ENCODE results near the gene FER1L5.

FER1L5 gene

DNA sequence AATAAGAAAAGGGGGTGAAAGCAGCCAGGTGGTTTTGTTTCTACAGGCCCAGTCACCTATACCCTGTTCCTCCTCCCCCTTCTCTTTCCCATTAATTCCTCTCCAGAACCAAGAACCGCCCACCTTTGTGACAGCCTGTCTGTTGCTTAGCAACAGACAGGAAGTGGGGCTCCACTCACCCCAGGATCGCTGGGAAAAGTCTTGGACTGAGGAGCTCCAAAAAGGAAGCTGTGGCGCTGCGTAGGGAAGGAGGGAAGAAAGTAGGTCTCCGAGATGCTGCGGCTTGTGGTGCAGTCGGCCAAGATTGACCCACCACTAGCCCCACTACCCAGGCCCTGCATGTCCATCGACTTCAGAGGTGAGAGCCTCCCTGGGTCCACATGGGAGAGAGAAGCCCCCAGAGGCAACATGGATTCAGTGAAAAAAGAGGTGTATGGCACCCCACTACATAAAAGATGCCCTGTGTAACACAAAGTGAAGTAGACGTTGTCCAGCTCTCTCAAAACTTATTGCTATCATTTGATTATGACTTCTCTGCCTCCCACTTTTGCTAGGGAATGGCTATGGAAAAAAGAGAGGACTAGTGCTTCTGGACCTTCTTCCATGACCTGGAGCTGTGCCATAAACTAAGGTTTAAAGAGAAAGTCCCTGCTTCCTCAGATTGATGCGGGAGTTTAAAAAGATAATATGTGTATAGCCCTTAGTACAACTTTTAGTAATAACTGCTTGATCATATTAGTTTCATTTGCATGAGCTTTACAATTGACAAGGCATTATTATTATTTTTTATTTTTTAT is at the start of gene FER1L5:
FER1L5 (plus strand) TSS at position 201 of the 797 bp plus-strand sequence; CDS start at position 274, 73 bp downstream.
- no peak for DNase-seq

DNA sequence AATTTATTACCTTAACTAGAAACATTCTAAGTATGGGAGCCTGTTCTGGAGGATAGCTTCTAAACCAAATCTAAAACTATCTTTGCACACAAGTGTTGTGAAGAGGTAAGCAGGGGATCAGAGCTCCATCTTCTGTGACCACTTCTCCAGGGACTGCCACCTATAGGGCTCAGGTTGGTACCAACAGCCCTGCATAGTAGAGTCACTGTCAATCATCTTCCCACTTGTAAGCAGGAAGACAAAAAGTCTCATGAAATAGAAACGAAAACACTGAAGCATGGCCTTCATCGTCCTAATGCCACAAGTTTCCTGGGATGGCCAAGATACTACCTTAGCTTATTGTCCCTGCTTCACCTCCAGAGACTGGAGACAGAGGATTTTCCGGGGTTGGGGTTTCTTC is 48.3 kb upstream of the FER1L5 start:
- DNase-seq, result no peak

DNA sequence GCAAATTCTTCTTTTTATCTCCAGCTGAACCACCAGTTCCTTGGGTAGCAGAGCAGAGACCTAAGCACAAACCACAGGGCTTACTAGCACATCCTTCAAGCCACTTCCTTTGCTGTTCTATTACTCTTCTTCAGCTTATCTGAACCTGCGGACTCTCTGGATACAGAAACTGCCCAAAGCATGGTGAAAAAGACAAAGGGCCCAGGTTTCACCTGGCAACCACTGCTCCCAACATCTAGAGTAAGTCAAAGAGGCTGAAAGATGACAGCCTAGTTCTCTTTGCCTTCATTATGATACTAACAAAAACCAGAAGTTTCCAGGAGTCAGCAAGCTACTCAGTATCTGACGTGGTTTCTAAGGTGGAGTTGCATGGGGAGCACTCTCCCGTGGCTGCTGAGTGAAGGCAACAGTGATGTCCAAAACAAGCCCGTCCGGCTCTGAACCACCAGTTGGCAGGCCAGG is 47.8 kb upstream of the FER1L5 start:
- no peak for DNase-seq

DNA sequence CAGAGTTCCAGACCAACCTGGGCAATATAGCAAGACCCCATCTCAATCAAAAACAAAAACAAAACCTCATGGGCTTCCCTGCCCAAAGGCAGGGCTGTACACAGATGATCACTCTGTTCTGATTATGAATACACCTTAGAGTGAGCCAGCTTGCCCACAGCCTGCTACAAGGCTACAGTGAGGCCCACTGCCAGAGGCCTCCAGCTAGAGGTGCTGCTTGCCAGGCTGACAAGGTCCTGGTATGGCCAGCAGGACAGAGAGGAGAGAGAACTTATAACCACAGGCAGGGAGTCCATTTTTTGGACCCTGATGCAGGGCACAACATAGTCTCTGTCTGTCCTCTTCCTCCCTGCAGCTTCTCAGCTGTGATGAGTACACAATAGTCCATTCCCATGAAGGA is 46.0 kb upstream of the FER1L5 start:
- DNase-seq, result no peak

DNA sequence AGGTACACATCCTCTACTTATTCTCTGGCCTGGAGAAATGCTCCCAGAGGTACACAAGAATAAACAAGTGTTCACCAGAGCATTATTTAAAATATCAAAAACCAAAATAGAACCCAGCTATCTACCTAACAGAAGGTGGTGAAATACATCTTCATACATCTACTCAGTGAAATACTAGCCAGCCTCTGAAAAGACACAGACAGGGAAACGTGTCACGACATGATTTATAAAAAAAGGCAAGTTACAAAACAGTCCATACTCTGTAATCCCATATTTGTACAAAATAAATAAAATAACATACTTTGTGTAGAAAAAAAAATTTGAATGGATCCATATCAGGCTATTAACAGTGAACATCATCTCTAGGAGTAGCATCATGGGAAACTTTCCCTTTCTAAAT is 42.6 kb upstream of the FER1L5 start:
- DNase-seq, result no peak

DNA sequence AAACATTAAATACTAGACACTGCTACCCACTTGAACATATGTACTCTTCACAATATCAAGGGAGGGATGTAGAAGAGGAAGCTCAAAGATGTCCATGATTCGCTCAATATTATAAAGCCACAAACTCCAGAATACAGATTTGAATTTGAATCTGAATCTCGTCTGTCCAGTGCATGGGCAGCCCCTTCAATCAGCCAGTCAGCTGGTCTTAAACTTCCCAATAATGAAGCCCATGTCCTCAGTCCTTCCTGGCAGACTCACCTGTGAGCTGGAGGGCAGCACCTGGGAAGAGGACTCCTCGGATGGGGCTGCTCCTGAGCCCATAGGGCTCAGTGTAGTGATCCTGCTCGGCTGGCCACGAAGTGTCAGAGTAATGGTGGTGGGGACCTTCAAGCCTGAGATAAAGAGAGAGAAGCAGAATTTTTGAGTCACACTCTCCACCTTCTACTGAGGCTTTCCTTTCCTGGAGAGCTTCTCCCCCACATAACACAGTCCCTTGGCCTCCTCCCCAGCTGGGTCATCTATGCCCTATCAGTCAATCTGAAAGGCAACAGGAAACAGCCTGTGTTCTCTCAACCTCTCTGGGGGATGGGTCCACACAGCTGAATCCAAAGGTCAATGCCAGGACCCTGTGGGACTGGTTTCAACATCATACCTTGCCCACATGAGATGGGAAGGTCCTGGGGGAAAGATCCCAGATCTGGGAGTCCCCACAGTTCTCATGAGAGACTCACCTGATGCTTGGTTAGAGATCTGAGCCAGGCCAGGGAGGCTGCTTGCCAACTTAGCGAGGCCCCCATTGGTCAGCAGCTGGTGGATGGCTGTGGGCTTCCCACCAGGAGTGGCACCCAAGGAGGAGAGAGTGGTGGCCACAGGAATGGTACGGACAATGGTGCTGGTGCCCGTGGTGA is 40.9 kb upstream of the FER1L5 start:
- no peak for DNase-seq

DNA sequence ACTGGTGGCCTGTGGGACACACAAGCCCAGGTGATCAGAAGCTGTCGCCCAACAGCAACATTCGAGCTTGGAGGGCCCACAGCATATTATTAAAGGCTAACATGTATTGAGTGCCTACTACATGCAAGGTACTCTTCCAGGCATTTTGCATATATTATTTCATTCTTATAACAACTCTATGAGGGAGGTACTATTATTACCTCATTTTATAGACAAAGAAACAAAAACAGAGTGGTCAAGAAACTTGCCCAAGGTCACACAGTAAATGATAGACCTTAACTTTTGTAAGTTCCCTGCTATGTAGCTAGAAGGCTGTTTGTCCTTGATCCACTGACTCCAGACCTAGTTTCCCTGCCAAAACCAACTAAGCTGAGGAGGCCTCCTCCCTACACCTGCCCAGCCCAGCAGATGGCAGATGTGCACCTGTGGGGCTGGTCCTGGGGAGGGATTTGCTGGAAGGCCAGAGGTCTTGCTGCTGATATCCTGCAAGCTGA is 40.2 kb upstream of the FER1L5 start:
- DNase-seq, result no peak

DNA sequence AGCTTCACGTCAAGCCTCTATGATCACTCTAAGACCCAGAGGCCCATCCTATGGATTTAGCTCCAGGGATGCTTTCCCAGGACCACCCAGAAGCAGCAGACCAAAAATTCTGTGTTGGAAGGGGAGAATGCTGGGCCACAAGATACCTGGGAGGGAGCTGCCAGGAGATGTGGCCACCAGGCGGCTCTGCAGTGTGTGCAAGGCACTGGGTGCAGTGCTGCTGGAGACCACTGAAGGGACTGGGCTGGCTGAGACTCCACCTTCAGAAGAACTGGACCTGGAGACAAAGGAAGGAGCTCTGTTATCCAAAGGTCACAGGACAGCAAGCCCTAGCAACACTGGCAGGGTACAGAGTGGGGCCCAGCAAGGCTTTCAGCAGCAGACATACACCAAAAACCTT is 38.5 kb upstream of the FER1L5 start:
- DNase-seq, result no peak

DNA sequence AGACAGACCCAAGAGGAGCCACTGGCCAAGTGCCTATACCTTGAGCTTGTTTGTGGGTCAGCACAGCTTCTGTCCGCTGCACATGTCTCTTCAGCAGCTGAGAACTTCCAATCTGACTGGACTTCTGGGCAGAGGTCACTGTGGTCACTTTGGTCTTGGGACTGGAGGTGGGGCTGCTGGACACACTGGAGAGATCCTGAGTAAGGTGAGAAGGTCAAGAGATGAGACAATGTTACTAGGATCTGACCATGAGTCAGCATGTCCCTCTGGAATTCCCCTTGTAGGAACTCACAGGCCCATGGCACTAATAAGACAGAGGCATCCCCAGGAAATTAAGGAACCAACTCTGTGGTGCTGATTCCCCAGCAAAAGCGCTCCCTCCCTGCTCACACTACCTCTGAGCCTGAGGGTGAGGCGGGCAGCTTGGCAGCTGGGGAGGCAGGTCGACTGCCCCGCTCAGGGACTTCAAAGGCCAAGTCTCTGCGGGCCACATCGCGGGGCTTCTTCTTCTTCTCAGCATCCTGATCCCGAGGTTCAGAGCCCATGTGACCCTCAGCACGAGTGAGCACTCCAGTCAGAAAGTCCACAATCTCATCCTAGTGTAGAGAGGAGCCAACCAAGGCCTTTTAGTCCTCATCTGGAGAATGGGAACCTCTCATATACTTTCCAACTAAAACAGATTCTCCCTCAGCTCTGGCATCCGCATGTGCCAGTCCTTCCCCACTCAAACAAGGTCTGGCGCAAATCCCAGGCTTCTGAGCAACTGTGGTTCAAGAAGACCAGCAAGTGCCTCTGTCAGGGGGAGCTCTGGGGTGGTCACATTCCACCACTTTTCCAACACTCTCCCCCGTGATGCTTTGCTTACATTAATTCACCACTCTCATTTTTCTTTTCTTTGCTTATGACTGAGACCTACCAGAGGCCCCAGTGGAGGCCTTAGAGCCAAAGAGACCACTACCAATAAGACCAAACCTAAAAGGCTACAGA is 33.8 kb upstream of the FER1L5 start:
- no peak for DNase-seq

DNA sequence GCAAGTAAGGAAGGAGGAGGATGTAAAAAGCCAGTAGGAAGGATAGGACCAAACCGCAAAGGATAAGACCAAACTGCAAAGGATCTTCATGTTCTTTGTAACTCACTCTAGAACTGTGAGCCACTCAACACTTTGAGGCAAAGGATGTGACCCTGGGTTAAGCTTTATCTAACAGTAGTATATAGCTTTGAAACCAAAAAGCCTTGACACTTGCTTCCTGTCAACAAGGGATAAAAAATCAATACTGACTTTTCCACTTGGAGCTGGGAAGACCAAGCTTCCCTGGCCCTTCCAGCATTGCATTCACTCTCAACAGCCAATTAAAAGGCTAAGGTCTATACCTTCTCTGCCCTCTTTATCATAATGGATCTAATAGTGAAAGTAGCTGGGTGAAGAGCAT is 26.4 kb upstream of the FER1L5 start:
- no peak for DNase-seq

DNA sequence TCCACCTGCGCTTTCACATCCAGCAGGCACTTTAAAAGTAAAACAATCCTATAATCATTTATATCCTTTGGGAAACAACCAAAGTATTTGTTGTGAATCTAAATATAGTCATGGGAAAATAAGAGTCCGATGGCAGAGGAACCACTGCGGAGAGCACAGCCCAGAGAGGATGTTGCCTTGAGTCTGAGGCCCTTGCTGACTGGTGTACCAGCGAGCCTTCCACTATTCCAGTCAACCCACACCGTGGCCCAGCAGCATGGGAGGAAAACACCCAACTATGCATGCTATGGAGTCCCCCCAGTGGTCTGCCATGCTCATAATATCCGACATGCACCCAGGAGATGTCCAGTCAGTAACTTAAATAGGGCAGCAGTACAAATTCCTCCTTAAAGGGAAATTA is 26.0 kb upstream of the FER1L5 start:
- no peak for DNase-seq

DNA sequence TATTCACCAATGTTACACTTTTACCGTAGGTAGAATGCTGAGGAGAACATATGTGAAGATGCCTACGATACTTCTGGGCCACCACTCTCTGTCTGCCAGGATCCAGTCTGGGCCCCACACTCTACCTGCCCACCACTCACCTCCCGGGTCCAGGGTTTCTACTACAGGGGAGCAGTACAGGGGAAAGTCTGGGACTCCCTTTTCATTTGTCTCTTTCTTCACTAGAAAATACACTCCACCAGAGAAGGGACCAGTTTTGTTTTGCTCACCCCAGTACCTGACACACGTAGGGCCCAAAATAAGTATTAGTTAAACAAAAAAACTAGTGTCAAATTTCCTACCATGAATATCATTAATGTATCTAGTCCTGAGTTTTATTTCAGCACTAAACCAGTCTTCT is 25.6 kb upstream of the FER1L5 start:
- DNase-seq, result no peak

DNA sequence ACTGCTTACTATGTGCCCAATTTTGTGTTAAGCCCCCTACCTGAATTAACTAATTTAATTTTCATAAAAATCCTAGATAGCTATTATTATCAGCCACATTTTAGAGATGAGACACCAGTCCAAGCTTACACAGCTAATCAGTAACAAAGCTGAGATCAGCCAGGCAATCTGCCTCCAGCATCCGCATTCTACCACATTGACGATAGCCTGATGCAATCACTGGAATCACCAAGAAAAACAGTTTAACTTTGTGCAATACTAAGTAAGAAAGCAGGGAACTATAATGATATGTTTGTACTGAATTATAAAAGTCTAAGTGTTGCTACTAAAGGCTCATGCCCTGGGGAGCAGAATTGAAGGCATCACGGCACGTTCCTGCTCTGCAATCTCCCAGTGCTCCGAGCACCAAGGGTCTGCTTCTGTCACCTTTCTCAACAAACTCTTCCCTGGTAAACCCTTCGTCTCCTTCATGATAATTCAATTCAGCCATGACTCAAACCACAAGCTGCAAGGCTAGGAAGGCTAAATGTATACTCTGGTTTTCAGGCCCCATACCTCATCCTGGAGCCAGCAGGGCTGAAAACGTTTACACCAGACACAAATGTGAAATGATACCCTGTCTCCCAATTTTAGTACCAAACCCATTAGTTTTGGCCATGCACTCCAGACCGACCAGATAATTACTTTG is 23.8 kb upstream of the FER1L5 start:
- no peak for DNase-seq

DNA sequence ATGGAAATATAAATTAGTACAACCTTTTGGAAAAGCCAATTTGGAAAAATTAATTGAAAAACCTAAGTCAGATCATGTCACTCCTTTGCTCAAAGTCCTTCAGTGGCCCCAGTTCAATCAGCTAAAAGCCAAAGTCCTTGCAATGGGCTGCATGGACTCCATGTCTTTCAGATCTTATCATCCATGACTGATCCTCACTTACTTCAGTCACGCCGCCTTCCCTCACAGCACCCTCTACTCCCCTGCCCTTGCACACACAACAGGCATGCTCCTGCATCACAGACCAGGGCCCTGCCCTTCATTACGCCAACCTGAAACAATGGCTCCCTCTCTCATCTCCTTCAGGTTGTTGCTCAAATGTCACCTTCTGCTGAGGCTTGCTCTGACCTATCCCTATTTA is 20.0 kb upstream of the FER1L5 start:
- no peak for DNase-seq

DNA sequence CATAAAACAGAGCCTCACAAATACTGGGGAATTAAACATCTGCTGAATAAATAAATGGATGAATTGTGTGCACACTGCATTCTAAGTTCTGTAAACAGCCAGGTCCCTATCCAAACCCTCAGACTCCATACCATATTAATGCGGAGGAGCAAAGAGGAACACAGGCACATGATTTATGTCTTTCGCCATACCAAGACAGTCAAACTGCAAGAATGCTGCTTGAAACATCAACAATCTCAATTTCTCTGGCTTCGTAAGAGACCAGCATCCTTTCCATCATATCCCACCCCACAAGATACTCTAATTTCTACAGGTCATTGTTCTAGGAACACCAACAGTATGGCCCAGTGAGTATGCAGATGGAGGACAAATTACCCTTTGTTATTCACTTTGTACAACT is 19.4 kb upstream of the FER1L5 start:
- no peak for DNase-seq

DNA sequence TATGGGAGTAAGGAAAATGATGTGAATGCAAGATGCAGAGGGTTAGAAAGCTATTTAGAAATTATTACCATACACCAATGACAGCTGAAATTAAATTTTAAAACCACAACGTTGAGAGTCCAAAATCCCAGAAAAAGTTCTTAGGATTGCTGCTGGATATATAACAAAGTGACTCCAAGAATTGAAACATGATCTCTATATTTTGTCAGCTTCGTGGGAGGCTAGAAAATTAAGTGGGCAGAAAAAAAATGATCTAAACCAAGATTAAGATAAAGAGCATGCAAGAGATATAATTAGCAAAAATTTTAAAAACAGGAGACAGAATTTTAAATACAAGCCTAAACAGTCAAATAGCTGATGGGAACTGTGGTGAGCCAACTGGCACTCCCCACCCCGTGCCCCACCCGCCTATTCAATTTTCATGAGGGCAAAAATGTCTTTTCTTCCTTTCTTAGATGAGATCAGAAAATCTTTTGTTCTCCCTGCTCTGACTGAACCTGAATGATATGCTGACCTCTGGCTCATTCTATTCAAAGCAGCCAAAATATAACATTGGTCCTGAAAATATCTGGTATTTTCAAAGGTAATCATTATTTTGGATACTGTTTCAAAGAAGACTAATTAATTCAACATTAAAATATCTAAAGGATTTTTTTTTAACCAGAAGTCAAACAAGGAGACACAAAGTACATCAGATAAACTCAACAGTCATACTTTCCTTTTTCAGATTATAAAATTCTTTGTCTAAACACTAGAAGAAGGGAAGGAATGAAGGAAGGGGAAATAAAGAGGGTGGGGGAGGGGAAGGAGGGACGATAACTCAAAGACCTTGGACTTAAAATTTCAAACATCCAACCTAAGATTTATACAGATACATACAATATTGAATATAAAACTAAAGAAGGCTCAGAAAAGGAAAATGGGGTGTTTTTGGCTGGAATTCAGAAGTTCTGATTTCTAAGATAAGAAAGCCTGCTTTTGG is 16.7 kb upstream of the FER1L5 start:
- DNase-seq, result no peak

DNA sequence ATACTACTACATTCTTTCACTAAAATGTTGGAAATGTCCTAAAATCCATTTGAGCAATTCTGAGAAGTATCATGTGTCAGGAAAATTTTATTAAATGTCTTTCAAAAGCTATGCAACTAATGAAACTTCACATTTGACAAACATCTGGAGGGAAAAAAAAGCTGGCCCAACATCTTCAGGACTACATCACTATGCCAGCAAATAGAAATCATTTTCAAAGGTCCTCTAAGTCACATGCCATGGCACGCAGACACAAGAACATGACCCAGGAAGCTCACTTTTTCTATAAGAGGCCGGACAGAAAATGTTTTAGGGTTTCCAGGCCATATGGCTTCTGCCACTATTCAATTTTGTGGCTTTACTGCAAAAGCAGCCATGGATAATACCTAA is 16.0 kb upstream of the FER1L5 start:
- no peak for DNase-seq

DNA sequence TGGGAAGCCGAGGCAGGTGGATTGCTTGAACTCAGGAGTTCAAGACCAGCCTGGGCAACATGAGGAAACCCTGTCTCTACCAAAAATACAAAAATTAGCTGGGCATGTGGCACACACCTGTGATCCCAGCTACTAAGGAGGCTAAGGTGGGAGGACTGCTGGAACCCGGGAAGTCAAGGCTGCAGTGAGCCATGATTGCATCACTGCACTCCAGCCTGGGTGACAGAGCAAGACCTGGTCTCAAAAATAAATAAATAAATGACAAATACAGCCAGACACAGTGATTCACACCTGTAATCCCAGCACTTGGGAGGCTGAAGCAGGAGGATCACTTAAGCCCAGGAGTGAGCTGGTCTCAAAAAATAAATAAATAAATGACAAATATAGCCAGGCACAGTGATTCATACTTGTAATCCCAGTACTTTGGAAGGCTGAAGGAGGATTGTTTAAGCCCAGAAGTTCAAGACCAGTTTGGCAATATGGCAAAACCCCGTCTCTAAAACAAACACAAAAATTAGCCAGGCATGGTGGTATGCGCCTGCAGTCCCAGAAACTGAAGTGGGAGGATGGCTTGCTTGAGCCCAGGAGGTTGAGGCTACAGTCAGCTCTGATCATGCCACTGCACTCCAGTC is 10.6 kb upstream of the FER1L5 start:
- DNase-seq, result no peak

DNA sequence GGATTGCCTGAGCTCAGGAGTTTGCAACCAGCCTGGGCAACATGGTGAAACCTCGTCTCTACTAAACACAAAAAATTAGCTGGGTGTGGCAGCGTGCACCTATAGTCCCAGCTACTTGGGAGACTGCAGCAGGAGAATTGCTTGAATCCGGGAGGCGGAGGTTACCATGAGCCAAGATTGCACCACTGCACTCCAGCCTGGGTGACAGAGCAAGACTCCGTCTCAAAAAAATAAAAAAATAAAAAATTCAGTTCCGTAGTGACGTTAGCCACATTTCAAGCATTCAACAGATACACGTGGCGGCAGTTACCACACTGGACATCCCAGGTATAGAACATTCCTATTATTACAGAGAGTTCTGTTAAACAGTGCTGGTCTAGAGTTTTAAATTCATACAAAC is 8.9 kb upstream of the FER1L5 start:
- DNase-seq, result no peak

DNA sequence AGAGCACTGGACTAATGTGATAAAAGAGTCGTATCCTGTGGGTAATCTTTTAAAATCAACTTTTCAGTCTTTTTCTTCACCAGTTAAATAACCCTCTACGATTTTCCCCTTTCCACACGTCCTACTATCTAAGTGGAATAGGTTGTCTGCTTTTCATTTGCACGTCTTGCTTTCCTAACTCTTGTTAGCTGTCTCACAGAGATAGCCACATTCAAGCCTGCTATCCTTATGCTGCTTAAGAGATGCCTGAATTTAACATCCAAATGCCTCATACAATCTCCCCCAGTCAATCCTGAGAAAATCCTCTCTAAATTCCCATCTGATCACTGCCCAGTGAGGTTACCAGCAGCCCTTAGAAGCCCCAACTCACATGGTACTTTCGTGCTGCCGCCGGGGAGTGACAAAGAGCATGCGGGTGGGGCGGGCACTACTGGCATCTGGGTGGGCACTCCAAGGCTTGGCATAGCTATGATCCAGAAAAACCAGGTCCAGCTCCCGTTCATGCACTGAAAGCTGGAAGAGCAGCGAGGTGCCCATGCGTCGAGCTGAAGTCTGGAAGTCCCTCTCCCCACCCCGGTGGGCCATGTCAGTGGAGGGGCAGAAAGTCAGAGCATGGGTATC is 5.9 kb upstream of the FER1L5 start:
- no peak for DNase-seq

All from NCI-H1694 (cell line).